Suprapubic skin (tissue), 4 donors: Measurements from ENCODE around the gene STOML1. TPM values are rescaled to one million over a fixed set of nuclear protein-coding genes. Genes with fewer than 3 reads are reported as not detected.

Experiments used
- DNase-seq, 2 donors: peaks; one replicate each; pipeline ENCODE4 v3.0.0-alpha.2; 2019; ENCODE audit warnings: low spot score in 2 of 2
- H3K27ac ChIP-seq: fragments of 200-600 bp; sonication (generic); one replicate; pipeline ENCODE4 v1.5.1; 2019
- H3K27me3 ChIP-seq: fragments of 200-600 bp; sonication (generic); one replicate; pipeline ENCODE4 v1.5.1; 2019
- H3K36me3 ChIP-seq: fragments of 200-600 bp; sonication (generic); one replicate; pipeline ENCODE4 v1.5.1; 2019
- H3K4me1 ChIP-seq: fragments of 200-600 bp; sonication (generic); one replicate; pipeline ENCODE4 v1.5.1; 2019
- H3K4me3 ChIP-seq: fragments of 200-600 bp; sonication (generic); one replicate; pipeline ENCODE4 v1.5.1; 2019; ENCODE audit warnings: mild to moderate bottlenecking
- H3K9me3 ChIP-seq: fragments of 200-600 bp; sonication (generic); one replicate; pipeline ENCODE4 v1.5.1; 2019
- EP300 ChIP-seq: sonication (generic); formaldehyde crosslinking; IDR thresholded peaks from one replicate; pipeline ENCODE4 v1.6.1; 2017; ENCODE audit warnings: antibody characterized with exemption
- POLR2A ChIP-seq, 2 donors: fragments of 450-650 bp; IDR thresholded peaks; one replicate each; pipeline ENCODE4 v1.6.1; 2017; ENCODE audit warnings: antibody characterized with exemption in 2 of 2, mild to moderate bottlenecking in 2 of 2, moderate library complexity in 2 of 2
- POLR2AphosphoS5 ChIP-seq, 3 donors: sonication (generic); formaldehyde crosslinking; IDR thresholded peaks; one replicate each; pipeline ENCODE4 v1.6.1; 2017; ENCODE audit warnings: antibody characterized with exemption in 3 of 3
- WGBS: methylation state at CpG from one replicate; pipeline ENCODE4 v1.1.5; 2018; 5-methylcytosine and 5-hydroxymethylcytosine counted together
- total RNA-seq, 4 donors: library from RNA; depleted of rRNA; stranded (reverse); fragments of >200 nt; gene quantifications; one replicate each; pipeline ENCODE4 v1.1.0, GENCODE V29; 2016
- TF ChIP-seq, protein P1 (sequence below), 2 donors: fragments of 200-600 bp in 1 of 2; fragments of 450-650 bp in 1 of 2; sonication (generic) in 1 of 2; IDR thresholded peaks; one replicate each; pipeline ENCODE4 v1.5.1; 2016 to 2019; ENCODE audit warnings: antibody characterized with exemption in 2 of 2, mild to moderate bottlenecking in 1 of 2, moderate library complexity in 1 of 2

Gene STOML1
- total RNA-seq, 4 donors from 2014 or later: 9.7 to 25.3 (median 10.7) TPM

DNA sequence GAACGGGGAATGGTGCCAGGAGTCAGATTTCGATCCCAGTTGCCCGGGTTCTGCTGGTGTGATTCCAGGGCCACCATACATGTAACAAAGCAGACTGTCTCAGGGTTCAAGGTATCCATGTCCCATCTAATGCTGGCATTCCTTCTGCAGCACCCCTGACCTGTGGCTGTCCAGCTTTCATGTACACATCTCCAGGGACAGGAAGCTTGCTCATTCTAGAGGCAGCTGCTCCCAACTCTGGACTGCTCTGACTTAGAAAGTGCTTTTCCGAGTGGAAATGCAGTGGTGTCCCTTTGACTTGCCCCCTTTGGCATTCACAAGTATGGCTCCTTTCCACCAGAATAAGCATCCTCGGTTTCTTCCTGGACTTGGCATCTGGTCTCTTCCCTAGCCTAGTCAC lies 33.3 kb upstream of the STOML1 start:
- DNase-seq: no peak
- no peaks in the 10 kb centered on the region for H3K27me3 ChIP-seq
- peaks cover 16% of the 10 kb centered on the region for H3K4me1 ChIP-seq
- 47% methylated on average over 5 of the region's 5 CpGs for WGBS
- peaks cover 68% of the 10 kb centered on the region for H3K36me3 ChIP-seq
- TF ChIP-seq POLR2AphosphoS5 (IDR thresholded peaks at IDR 0.05) (no peak), EP300 (no peak), POLR2A (IDR thresholded peaks at IDR 0.05) (no peak)
- TF ChIP-seq, protein P1, sequence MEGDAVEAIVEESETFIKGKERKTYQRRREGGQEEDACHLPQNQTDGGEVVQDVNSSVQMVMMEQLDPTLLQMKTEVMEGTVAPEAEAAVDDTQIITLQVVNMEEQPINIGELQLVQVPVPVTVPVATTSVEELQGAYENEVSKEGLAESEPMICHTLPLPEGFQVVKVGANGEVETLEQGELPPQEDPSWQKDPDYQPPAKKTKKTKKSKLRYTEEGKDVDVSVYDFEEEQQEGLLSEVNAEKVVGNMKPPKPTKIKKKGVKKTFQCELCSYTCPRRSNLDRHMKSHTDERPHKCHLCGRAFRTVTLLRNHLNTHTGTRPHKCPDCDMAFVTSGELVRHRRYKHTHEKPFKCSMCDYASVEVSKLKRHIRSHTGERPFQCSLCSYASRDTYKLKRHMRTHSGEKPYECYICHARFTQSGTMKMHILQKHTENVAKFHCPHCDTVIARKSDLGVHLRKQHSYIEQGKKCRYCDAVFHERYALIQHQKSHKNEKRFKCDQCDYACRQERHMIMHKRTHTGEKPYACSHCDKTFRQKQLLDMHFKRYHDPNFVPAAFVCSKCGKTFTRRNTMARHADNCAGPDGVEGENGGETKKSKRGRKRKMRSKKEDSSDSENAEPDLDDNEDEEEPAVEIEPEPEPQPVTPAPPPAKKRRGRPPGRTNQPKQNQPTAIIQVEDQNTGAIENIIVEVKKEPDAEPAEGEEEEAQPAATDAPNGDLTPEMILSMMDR (IDR thresholded peaks at IDR 0.05): no peak
- no peak overlapping the region for H3K4me3 ChIP-seq
- H3K27ac ChIP-seq: no peak overlapping the region
- H3K9me3 ChIP-seq: no peaks in the 10 kb centered on the region

DNA sequence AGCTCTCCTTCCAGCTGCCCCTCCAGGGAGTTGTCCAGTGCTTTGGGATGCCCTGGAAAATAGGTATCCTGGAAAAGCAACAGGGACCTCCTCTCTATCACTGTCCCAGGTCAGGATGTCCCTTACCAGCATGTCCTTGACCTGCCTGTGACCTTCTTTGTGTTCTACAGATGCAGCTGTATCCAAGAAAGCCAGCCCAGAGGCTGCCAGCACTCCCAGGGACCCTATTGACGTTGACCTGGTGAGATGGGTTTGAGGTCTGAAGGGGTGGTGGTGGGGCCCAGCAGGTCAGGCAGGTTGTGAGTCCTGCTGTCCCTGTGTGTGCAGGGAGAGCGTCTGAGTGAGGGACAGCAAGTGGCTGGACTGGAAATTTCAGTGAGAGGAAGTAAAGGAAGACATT lies 32.6 kb upstream of the STOML1 start:
- Histone ChIP-seq H3K27ac (no peak overlapping the region), H3K36me3 (peaks cover 63% of the 10 kb centered on the region)
- WGBS: 64% methylated on average over 2 of the region's 2 CpGs

DNA sequence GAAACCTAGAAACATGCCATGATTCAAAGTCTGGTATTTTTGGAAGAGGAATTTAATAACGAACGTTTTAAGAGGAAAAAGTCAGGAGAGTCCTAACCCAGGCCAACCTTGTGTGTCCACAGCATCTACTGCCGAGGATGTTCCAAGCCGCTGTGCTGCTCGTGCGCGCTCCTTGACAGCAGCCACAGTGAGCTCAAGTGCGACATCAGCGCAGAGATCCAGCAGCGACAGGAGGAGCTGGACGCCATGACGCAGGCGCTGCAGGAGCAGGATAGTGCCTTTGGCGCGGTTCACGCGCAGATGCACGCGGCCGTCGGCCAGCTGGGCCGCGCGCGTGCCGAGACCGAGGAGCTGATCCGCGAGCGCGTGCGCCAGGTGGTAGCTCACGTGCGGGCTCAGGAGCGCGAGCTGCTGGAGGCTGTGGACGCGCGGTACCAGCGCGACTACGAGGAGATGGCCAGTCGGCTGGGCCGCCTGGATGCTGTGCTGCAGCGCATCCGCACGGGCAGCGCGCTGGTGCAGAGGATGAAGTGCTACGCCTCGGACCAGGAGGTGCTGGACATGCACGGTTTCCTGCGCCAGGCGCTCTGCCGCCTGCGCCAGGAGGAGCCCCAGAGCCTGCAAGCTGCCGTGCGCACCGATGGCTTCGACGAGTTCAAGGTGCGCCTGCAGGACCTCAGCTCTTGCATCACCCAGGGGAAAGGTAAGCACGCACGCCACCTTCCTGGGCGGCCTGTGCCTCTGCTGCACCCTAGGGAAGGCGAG lies 30.8 kb upstream of the STOML1 start:
- no peak overlapping the region for H3K4me3 ChIP-seq
- H3K27ac ChIP-seq: no peak overlapping the region
- TF ChIP-seq POLR2AphosphoS5 (IDR thresholded peaks at IDR 0.05) (no peak), EP300 (no peak), POLR2A (IDR thresholded peaks at IDR 0.05) (no peak)
- TF ChIP-seq, protein P1 (IDR thresholded peaks at IDR 0.05): no peak
- no peaks in the 10 kb centered on the region for H3K9me3 ChIP-seq
- no peaks in the 10 kb centered on the region for H3K27me3 ChIP-seq
- H3K4me1 ChIP-seq: peaks cover 16% of the 10 kb centered on the region
- DNase-seq: no peak
- H3K36me3 ChIP-seq: peaks cover 62% of the 10 kb centered on the region
- 94% methylated on average over 51 of the region's 66 CpGs for WGBS

More for the DNA sequence above, 32.6 kb upstream of the STOML1 start:
- Histone ChIP-seq H3K4me1 (peaks cover 16% of the 10 kb centered on the region), H3K4me3 (no peak overlapping the region), H3K9me3 (no peaks in the 10 kb centered on the region), H3K27me3 (no peaks in the 10 kb centered on the region)
- DNase-seq: no peak
- TF ChIP-seq POLR2AphosphoS5 (IDR thresholded peaks at IDR 0.05) (no peak), EP300 (no peak), POLR2A (IDR thresholded peaks at IDR 0.05) (no peak)
- TF ChIP-seq, protein P1 (IDR thresholded peaks at IDR 0.05): no peak

DNA sequence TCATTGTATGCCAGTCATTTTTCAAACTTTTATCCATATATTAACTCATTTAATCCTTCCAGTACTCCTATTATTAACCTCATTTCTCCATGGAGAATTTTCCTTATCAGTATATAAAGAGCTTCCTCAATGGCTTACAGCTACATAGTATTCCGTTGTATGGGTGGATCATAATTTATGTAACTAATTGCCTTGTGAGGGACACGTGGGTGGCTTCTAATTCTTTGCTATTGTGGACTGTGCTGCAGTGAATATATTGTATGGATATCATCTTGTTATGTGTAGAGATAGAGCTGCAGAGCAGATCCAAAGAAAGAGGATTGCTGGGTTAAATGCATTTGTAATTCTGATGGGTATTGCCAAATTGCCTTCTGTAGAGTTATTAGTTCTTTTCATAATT lies 27.6 kb upstream of the STOML1 start:
- 41% methylated on average over 2 of the region's 2 CpGs for WGBS
- Histone ChIP-seq H3K9me3 (no peaks in the 10 kb centered on the region), H3K4me1 (peaks cover 9% of the 10 kb centered on the region), H3K36me3 (peaks cover 32% of the 10 kb centered on the region), H3K27ac (no peak overlapping the region), H3K27me3 (no peaks in the 10 kb centered on the region), H3K4me3 (no peak overlapping the region)
- TF ChIP-seq EP300 (no peak), POLR2AphosphoS5 (IDR thresholded peaks at IDR 0.05) (no peak), POLR2A (IDR thresholded peaks at IDR 0.05) (no peak)
- TF ChIP-seq, protein P1 (IDR thresholded peaks at IDR 0.05): no peak
- DNase-seq: no peak

DNA sequence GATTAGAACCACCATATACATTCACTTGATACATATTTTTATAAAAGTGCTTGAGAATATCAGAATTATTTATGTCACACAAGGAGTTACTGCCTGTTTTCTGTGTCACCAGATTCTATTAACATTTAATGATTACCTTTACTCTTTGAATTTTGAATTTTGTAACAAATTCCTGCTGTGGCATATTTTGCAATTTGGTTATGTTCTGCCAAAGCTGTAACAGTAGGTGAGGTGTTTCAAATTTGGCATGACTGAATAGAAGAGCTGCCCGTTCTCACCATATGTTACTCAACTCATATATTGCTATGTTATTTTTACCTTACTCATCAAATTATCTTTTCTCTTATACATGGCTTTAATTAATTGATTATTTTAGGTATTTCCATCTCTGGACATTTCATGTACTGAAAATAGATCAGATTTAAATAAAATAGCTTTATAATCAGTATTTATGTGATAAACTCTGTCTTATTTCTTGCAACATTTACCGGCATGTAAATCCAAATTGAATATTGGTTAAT lies 21.3 kb upstream of the STOML1 start:
- DNase-seq: no peak
- H3K4me1 ChIP-seq: peaks cover 46% of the 10 kb centered on the region
- no peaks in the 10 kb centered on the region for H3K9me3 ChIP-seq
- no peaks in the 10 kb centered on the region for H3K27me3 ChIP-seq
- no peak overlapping the region for H3K27ac ChIP-seq
- 64% methylated on average over 2 of the region's 2 CpGs for WGBS
- no peak overlapping the region for H3K4me3 ChIP-seq
- H3K36me3 ChIP-seq: peaks cover 4% of the 10 kb centered on the region
- no peak for TF ChIP-seq POLR2AphosphoS5 (IDR thresholded peaks at IDR 0.05)
- no peak for TF ChIP-seq POLR2A (IDR thresholded peaks at IDR 0.05)
- no peak for TF ChIP-seq EP300
- TF ChIP-seq, protein P1 (IDR thresholded peaks at IDR 0.05): no peak
